Measurements from ENCODE around the gene TENM4. TPM values are rescaled to one million over a fixed set of nuclear protein-coding genes. Genes with fewer than 3 reads are reported as not detected.

TENM4 gene
- polyA plus RNA-seq, 2 of the 4 experiments (the other 2 are of a cell fraction): 0.06 to 0.31 TPM

- TF ChIP-seq BCL3 (IDR thresholded peaks at IDR 0.05): no peak
- TF ChIP-seq USF2 (IDR thresholded peaks at IDR 0.05): no peak
- no peak for TF ChIP-seq HOXB13 (CRISPR knock-in tag; IDR thresholded peaks at IDR 0.05; ENCODE audit: low read depth)
- no peak for TF ChIP-seq EP300 (IDR thresholded peaks at IDR 0.05)
- no peak for TF ChIP-seq MAX (IDR thresholded peaks at IDR 0.05)
- no peak for TF ChIP-seq HOXB5 (CRISPR knock-in tag; IDR thresholded peaks at IDR 0.05)
- no peak for TF ChIP-seq KDM1A (IDR thresholded peaks at IDR 0.05; ENCODE audit: low read depth)
Measured at GRCh38 chr11:79128291-79128690, 312.5 kb downstream of the TENM4 start (continued).

- POLR2A ChIA-PET: no interaction called here
- H3K27ac ChIP-seq: no peak overlapping the region
- TF ChIP-seq HOXB5 (CRISPR knock-in tag; IDR thresholded peaks at IDR 0.05): no peak
- TF ChIP-seq RAD21 (conservative IDR thresholded peaks at IDR 0.05 in 1 of 2, IDR thresholded peaks at IDR 0.05 in 1 of 2): no peak
- TF ChIP-seq CHD2 (IDR thresholded peaks at IDR 0.05; ENCODE audit: low read length, partially characterized antibody): no peak
- TF ChIP-seq ZFP36 (IDR thresholded peaks at IDR 0.05; ENCODE audit: borderline replicate concordance, partially characterized antibody): no peak
- no peak for TF ChIP-seq NFE2L2 (conservative IDR thresholded peaks at IDR 0.05; ENCODE audit: low read length)
- TF ChIP-seq FOXS1 (CRISPR knock-in tag; IDR thresholded peaks at IDR 0.05): no peak
- TF ChIP-seq GATA3 (IDR thresholded peaks at IDR 0.05; ENCODE audit: borderline replicate concordance): no peak
- no peak for TF ChIP-seq MAZ (IDR thresholded peaks at IDR 0.05; ENCODE audit: borderline replicate concordance, low read depth, low read length)
- no peak for TF ChIP-seq TFCP2L1 (CRISPR knock-in tag; IDR thresholded peaks at IDR 0.05)
- TF ChIP-seq KDM5A (IDR thresholded peaks at IDR 0.05): no peak
- TF ChIP-seq CEBPB (IDR thresholded peaks at IDR 0.05): no peak
- no peak for TF ChIP-seq EHMT2 (IDR thresholded peaks at IDR 0.05; ENCODE audit: low read depth)
- TF ChIP-seq, protein P1, sequence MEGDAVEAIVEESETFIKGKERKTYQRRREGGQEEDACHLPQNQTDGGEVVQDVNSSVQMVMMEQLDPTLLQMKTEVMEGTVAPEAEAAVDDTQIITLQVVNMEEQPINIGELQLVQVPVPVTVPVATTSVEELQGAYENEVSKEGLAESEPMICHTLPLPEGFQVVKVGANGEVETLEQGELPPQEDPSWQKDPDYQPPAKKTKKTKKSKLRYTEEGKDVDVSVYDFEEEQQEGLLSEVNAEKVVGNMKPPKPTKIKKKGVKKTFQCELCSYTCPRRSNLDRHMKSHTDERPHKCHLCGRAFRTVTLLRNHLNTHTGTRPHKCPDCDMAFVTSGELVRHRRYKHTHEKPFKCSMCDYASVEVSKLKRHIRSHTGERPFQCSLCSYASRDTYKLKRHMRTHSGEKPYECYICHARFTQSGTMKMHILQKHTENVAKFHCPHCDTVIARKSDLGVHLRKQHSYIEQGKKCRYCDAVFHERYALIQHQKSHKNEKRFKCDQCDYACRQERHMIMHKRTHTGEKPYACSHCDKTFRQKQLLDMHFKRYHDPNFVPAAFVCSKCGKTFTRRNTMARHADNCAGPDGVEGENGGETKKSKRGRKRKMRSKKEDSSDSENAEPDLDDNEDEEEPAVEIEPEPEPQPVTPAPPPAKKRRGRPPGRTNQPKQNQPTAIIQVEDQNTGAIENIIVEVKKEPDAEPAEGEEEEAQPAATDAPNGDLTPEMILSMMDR (IDR thresholded peaks at IDR 0.05): no peak
- TF ChIP-seq E2F6 (IDR thresholded peaks at IDR 0.05; ENCODE audit: borderline replicate concordance, low read depth): no peak
- TF ChIP-seq BHLHE40 (IDR thresholded peaks at IDR 0.05; ENCODE audit: low read depth, low read length): no peak
- CTCF ChIA-PET: interaction anchor here (0.6 kb wide), 1 partner anchor 32 kb away, joined by 3 read pairs; no protein-coding TSS in a partner anchor
- H3K4me3 ChIP-seq: no peak overlapping the region
- no peaks in the 10 kb centered on the region for H3K4me1 ChIP-seq
- 21% methylated on average over 3 of the region's 3 CpGs for WGBS (ENCODE audit: missing lambda C conversion rate)
- ATAC-seq (no peak), DNase-seq (ENCODE audit: low read depth in 1 of 2, low spot score in 1 of 2) (peak in 1 of 2 experiments; percentile 23), FAIRE-seq (no peak)
- peaks cover 16% of the 10 kb centered on the region; the same call in 2 of the 3 replicates for H3K9me3 ChIP-seq
- H3K4me2 ChIP-seq: no peak overlapping the region
Measured at GRCh38 chr11:79122759-79123158, 318.1 kb downstream of the TENM4 start.

- H3K4me3 ChIP-seq: no peak overlapping the region
- H3K4me1 ChIP-seq: no peaks in the 10 kb centered on the region
- ATAC-seq (no peak), FAIRE-seq (no peak), DNase-seq (ENCODE audit: low read depth in 1 of 2, low spot score in 1 of 2) (no peak)
- H3K9me3 ChIP-seq: peaks cover 10% of the 10 kb centered on the region; the same call in 2 of the 3 replicates
- TF ChIP-seq RFX5 (IDR thresholded peaks at IDR 0.05) (no peak), ELK1 (IDR thresholded peaks at IDR 0.05; ENCODE audit: low read depth, low read length) (no peak), HDAC2 (IDR thresholded peaks at IDR 0.05) (no peak), MAZ (IDR thresholded peaks at IDR 0.05; ENCODE audit: borderline replicate concordance, low read depth, low read length) (no peak), CBX8 (IDR thresholded peaks at IDR 0.05) (no peak), CBX2 (IDR thresholded peaks at IDR 0.05; ENCODE audit: borderline replicate concordance, low read depth) (no peak), E2F6 (IDR thresholded peaks at IDR 0.05; ENCODE audit: borderline replicate concordance, low read depth) (no peak)
- TF ChIP-seq, protein P2, sequence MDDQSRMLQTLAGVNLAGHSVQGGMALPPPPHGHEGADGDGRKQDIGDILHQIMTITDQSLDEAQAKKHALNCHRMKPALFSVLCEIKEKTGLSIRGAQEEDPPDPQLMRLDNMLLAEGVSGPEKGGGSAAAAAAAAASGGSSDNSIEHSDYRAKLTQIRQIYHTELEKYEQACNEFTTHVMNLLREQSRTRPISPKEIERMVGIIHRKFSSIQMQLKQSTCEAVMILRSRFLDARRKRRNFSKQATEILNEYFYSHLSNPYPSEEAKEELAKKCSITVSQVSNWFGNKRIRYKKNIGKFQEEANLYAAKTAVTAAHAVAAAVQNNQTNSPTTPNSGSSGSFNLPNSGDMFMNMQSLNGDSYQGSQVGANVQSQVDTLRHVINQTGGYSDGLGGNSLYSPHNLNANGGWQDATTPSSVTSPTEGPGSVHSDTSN (IDR thresholded peaks at IDR 0.05): no peak
- 52% methylated on average over 4 of the region's 4 CpGs for WGBS (ENCODE audit: missing lambda C conversion rate)
- ChIA-PET CTCF (no interaction called here), POLR2A (no interaction called here)
- no peak overlapping the region for H3K27ac ChIP-seq
- no peak overlapping the region for H3K4me2 ChIP-seq
Measured at GRCh38 chr11:79121351-79121750, 319.5 kb downstream of the TENM4 start.
